ENCODE data around the gene TBC1D17.

DNA sequence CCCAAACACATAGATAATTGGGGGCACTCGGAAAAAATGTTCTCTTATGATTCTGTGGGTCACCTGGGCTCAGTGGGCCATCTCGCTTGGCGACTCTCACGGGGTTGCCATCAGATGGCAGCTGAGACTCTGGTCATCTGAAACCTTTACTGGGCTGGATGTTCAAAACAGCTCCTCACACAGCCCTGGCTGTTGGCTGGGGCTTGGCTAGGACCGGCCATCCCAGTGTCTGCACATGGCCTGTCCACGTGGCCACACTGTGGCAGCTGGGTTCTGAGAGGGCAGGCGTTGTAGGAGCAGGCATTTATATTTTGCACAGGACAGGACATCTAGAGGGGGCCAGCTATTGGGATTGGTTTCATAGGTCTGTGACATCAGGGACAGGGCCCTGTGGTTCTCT, 43.9 kb upstream of the TBC1D17 start:
- no peak for TF ChIP-seq EZH2 (IDR thresholded peaks at IDR 0.05; ENCODE audit: insufficient read depth, low read length)
- TF ChIP-seq, protein P1, sequence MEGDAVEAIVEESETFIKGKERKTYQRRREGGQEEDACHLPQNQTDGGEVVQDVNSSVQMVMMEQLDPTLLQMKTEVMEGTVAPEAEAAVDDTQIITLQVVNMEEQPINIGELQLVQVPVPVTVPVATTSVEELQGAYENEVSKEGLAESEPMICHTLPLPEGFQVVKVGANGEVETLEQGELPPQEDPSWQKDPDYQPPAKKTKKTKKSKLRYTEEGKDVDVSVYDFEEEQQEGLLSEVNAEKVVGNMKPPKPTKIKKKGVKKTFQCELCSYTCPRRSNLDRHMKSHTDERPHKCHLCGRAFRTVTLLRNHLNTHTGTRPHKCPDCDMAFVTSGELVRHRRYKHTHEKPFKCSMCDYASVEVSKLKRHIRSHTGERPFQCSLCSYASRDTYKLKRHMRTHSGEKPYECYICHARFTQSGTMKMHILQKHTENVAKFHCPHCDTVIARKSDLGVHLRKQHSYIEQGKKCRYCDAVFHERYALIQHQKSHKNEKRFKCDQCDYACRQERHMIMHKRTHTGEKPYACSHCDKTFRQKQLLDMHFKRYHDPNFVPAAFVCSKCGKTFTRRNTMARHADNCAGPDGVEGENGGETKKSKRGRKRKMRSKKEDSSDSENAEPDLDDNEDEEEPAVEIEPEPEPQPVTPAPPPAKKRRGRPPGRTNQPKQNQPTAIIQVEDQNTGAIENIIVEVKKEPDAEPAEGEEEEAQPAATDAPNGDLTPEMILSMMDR (IDR thresholded peaks at IDR 0.05; ENCODE audit: insufficient read depth, low read depth, low read length) = no peak
